Stimulated activated CD4-positive, alpha-beta T cell treated with anti-CD3 and anti-CD28 coated beads, Interleukin-15, amount 100 ng/mL, for 24 hours (primary cell): ENCODE results near the gene SEMA5A.

Experiments
- DNase-seq: peaks from one replicate; pipeline ENCODE4 v3.0.0-alpha.2; 2020

The SEMA5A gene

GRCh38 chr5:9245071-9245470 is 300.8 kb downstream of the SEMA5A start:
- no peak for DNase-seq

- DNase-seq, result no peak
Measured at GRCh38 chr5:9244417-9244816, 301.5 kb downstream of the SEMA5A start.

GRCh38 chr5:9241479-9242305 is 304.2 kb downstream of the SEMA5A start:
- no peak for DNase-seq

GRCh38 chr5:9240431-9240830 is 305.4 kb downstream of the SEMA5A start:
- DNase-seq, result no peak

GRCh38 chr5:9239626-9240025 is 306.2 kb downstream of the SEMA5A start:
- DNase-seq, result no peak

- no peak for DNase-seq
Measured at GRCh38 chr5:9239071-9239470, 306.8 kb downstream of the SEMA5A start.

- no peak for DNase-seq
Measured at GRCh38 chr5:9233712-9234111, 312.2 kb downstream of the SEMA5A start.

- no peak for DNase-seq
Measured at GRCh38 chr5:9233035-9233434, 312.8 kb downstream of the SEMA5A start.

GRCh38 chr5:9231842-9232241 is 314.0 kb downstream of the SEMA5A start:
- DNase-seq, result no peak

- DNase-seq, result no peak
Measured at GRCh38 chr5:9230355-9230754, 315.5 kb downstream of the SEMA5A start.

- no peak for DNase-seq
Measured at GRCh38 chr5:9226016-9226536, 319.8 kb downstream of the SEMA5A start.

- DNase-seq, result no peak
Measured at GRCh38 chr5:9222054-9222976, 323.6 kb downstream of the SEMA5A start.

- no peak for DNase-seq
Measured at GRCh38 chr5:9218358-9218757, 327.5 kb downstream of the SEMA5A start.

GRCh38 chr5:9212605-9213004 is 333.3 kb downstream of the SEMA5A start:
- no peak for DNase-seq

- no peak for DNase-seq
Measured at GRCh38 chr5:9209846-9210492, 335.9 kb downstream of the SEMA5A start.

GRCh38 chr5:9207817-9208418 is 338.0 kb downstream of the SEMA5A start:
- no peak for DNase-seq

GRCh38 chr5:9202636-9203035 is 343.2 kb downstream of the SEMA5A start:
- no peak for DNase-seq

GRCh38 chr5:9201761-9202160 is 344.1 kb downstream of the SEMA5A start:
- no peak for DNase-seq

- no peak for DNase-seq
Measured at GRCh38 chr5:9201011-9201410, 344.9 kb downstream of the SEMA5A start.

- no peak for DNase-seq
Measured at GRCh38 chr5:9198394-9198793, 347.5 kb downstream of the SEMA5A start.

- no peak for DNase-seq
Measured at GRCh38 chr5:9197881-9198260, 348.0 kb downstream of the SEMA5A start.

- no peak for DNase-seq
Measured at GRCh38 chr5:9196403-9197227, 349.3 kb downstream of the SEMA5A start.
